HepG2 (cell line): ENCODE results near the gene NFE2L2. TPM values are rescaled to one million over a fixed set of nuclear protein-coding genes. Genes with fewer than 3 reads are reported as not detected.

Experiments used
- ATAC-seq: fragments of 200-7000 bp; cut with Tn5 transposase; 3 replicates; pipeline ENCODE4 v1.9.1; 2020; ENCODE audit warnings: mild to moderate bottlenecking, moderate library complexity
- BruUV-seq: library from RNA; stranded (reverse); fragments of 400-500 nt; replicated peaks from 2 replicates; lab custom pipeline; 2021; lab: Mats Ljungman, UMichigan
- CTCF ChIA-PET: fragments of 300-600 bp; formaldehyde crosslinking; extraction: SDS; loops from one replicate; lab custom pipeline; 2021; ENCODE audit warnings: low total read pairs, inconsistent platforms, low intra/inter-chr PET ratio; lab: Yijun Ruan, JAX
- POLR2A ChIA-PET: fragments of 350-600 bp; sonication (Branson Sonifier 250); formaldehyde crosslinking; loops from one replicate; lab custom pipeline; 2020; ENCODE audit warnings: antibody characterized with exemption, inconsistent platforms; lab: Yijun Ruan, JAX
- DNase-seq: peaks from one replicate; pipeline ENCODE4 v3.0.0-alpha.2; 2015; ENCODE audit warnings: low spot score
- FAIRE-seq: peaks from 3 replicates; lab custom pipeline; 2011; peaks lifted over from hg19 to GRCh38; lab: Jason Lieb, UNC
- H2AFZ ChIP-seq: one replicate; pipeline ENCODE4 v1.6.1; 2011; ENCODE audit warnings: low read length, inconsistent platforms
- H3K27ac ChIP-seq: fragments of 300-600 bp; 3 replicates; pipeline ENCODE4 v1.8.0; 2011; ENCODE audit warnings: mixed run types, mild to moderate bottlenecking, mixed read lengths, low read length, inconsistent platforms; ENCODE audit not compliant: insufficient read depth; ENCODE audit errors: extremely low read length
- H3K27me3 ChIP-seq, 2 experiments: fragments of 200-600 bp in 1 of 2; 2 replicates in 1 of 2; 3 replicates in 1 of 2; pipeline versions ENCODE4 v1.6.0 to v1.8.0; 2011; ENCODE audit warnings: low read length in 2 of 2, mild to moderate bottlenecking in 2 of 2, moderate library complexity in 2 of 2, inconsistent platforms in 1 of 2; ENCODE audit not compliant: insufficient read depth in 2 of 2, control insufficient read depth in 1 of 2
- H3K36me3 ChIP-seq, 2 experiments: fragments of 200-600 bp in 1 of 2; replicated peaks in 1 of 2; 2 replicates in 1 of 2; 3 replicates in 1 of 2; pipeline versions ENCODE4 v1.5.1 to v1.8.0; 2011; ENCODE audit warnings: low read length in 2 of 2, inconsistent platforms in 1 of 2; ENCODE audit not compliant: insufficient read depth in 2 of 2, control insufficient read depth in 1 of 2
- H3K4me1 ChIP-seq: 2 replicates; pipeline ENCODE4 v1.5.1; 2012; ENCODE audit warnings: low read length, inconsistent platforms; ENCODE audit not compliant: insufficient read depth
- H3K4me2 ChIP-seq: 2 replicates; pipeline ENCODE4 v1.6.0; 2011; ENCODE audit warnings: low read depth, low read length, inconsistent platforms
- H3K4me3 ChIP-seq, 3 experiments: fragments of 200-600 bp in 1 of 3; sonication (generic), shearing (Covaris generic) in 1 of 3; replicated peaks in 1 of 3; 2 replicates each; pipeline ENCODE4 v1.5.1; 2011 to 2016; ENCODE audit warnings: low read length in 3 of 3, inconsistent platforms in 2 of 3, low read depth in 2 of 3, mild to moderate bottlenecking in 2 of 3, control low read depth in 1 of 3, mixed read lengths in 1 of 3; ENCODE audit not compliant: insufficient read depth in 1 of 3
- H3K79me2 ChIP-seq: one replicate; pipeline ENCODE4 v1.6.1; 2011; ENCODE audit warnings: low read length, inconsistent platforms; ENCODE audit not compliant: insufficient read depth
- H3K9ac ChIP-seq: 2 replicates; pipeline ENCODE4 v1.6.0; 2011; ENCODE audit warnings: mild to moderate bottlenecking, low read depth, low read length, inconsistent platforms; ENCODE audit not compliant: insufficient read depth
- H3K9me3 ChIP-seq: 2 replicates; pipeline ENCODE4 v1.5.1; 2012; ENCODE audit warnings: mild to moderate bottlenecking, low read length
- H4K20me1 ChIP-seq: 2 replicates; pipeline ENCODE4 v1.6.0; 2011; ENCODE audit warnings: inconsistent platforms, mild to moderate bottlenecking, low read length, moderate library complexity; ENCODE audit not compliant: insufficient read depth
- ARID4A ChIP-seq: sonication (generic); formaldehyde crosslinking; IDR thresholded peaks from 2 replicates; pipeline ENCODE4 v1.5.0; 2020; ENCODE audit warnings: mild to moderate bottlenecking, missing genetic modification reagents, borderline replicate concordance
- ATF7 ChIP-seq, 2 experiments: fragments of 450-650 bp in 1 of 2; sonication (generic) in 1 of 2; formaldehyde crosslinking in 1 of 2; IDR thresholded peaks; 2 replicates each; pipeline versions ENCODE4 v1.4.0 to v1.6.1; 2016 to 2020; ENCODE audit warnings: antibody characterized with exemption in 1 of 2, mild to moderate bottlenecking in 1 of 2, missing genetic modification reagents in 1 of 2
- CC2D1A ChIP-seq: sonication (generic); formaldehyde crosslinking; IDR thresholded peaks from 2 replicates; pipeline ENCODE4 v1.8.1; 2023; ENCODE audit warnings: mild to moderate bottlenecking, missing genetic modification reagents
- DR1 ChIP-seq: sonication (generic); formaldehyde crosslinking; IDR thresholded peaks from 2 replicates; pipeline ENCODE4 v1.8.0; 2021; ENCODE audit warnings: mild to moderate bottlenecking, missing genetic modification reagents, inconsistent platforms
- HDAC1 ChIP-seq: sonication (generic); formaldehyde crosslinking; IDR thresholded peaks from 2 replicates; pipeline ENCODE4 v1.5.1; 2020; ENCODE audit warnings: mild to moderate bottlenecking, missing genetic modification reagents
- HNF4A ChIP-seq: sonication (generic); formaldehyde crosslinking; IDR thresholded peaks from 2 replicates; pipeline ENCODE4 v1.4.0; 2020; ENCODE audit warnings: missing genetic modification reagents
- KDM6A ChIP-seq: IDR thresholded peaks from 2 replicates; pipeline ENCODE4 v1.6.1; 2016; ENCODE audit warnings: low read depth
- MBNL3 ChIP-seq: fragments of 250-450 bp; sonication (Bioruptor Pico); conservative IDR thresholded peaks from 2 replicates; pipeline ENCODE4 v1.8.0; 2022; ENCODE audit warnings: mild to moderate bottlenecking, inconsistent platforms
- NR2F1 ChIP-seq, 2 experiments: fragments of 450-650 bp in 1 of 2; formaldehyde crosslinking in 1 of 2; IDR thresholded peaks; 2 replicates each; pipeline versions ENCODE4 v1.5.0 to v1.6.1; 2016 to 2020; ENCODE audit warnings: mild to moderate bottlenecking in 1 of 2, missing compliant biosample characterization in 1 of 2, missing genetic modification reagents in 1 of 2, moderate library complexity in 1 of 2
- SIN3A ChIP-seq: IDR thresholded peaks from 2 replicates; pipeline ENCODE4 v1.6.1; 2011; ENCODE audit warnings: low read depth, mild to moderate bottlenecking, control low read depth, low read length, borderline replicate concordance
- TEAD3 ChIP-seq: optimal IDR thresholded peaks from 2 replicates; pipeline ENCODE3; 2016; ENCODE audit warnings: borderline replicate concordance
- ZNF121 ChIP-seq: sonication (generic); formaldehyde crosslinking; IDR thresholded peaks from 2 replicates; pipeline ENCODE4 v1.5.0; 2020; ENCODE audit warnings: mild to moderate bottlenecking, missing genetic modification reagents
- ZNF160 ChIP-seq: sonication (generic); formaldehyde crosslinking; IDR thresholded peaks from 2 replicates; pipeline ENCODE4 v1.8.0; 2022; ENCODE audit warnings: mild to moderate bottlenecking, inconsistent platforms, missing genetic modification reagents
- ZNF282 ChIP-seq: fragments of 450-650 bp; IDR thresholded peaks from 2 replicates; pipeline ENCODE4 v1.6.1; 2018; ENCODE audit not compliant: partially characterized antibody
- ZNF749 ChIP-seq: sonication (generic); formaldehyde crosslinking; IDR thresholded peaks from 2 replicates; pipeline ENCODE4 v1.8.0; 2022; ENCODE audit warnings: mild to moderate bottlenecking, missing genetic modification reagents, moderate library complexity, borderline replicate concordance
- WGBS: methylation state at CpG from one replicate; pipeline ENCODE4 v1.1.6; 2017; ENCODE audit warnings: low lambda C conversion rate; 5-methylcytosine and 5-hydroxymethylcytosine counted together
- in situ Hi-C: cut with HindIII; loops from 2 replicates; pipeline ENCODE4 v1.10.0; 2017; ENCODE audit warnings: low pct_unique_long_range_greater_than_20kb; ENCODE audit not compliant: extremely low pct_ligation_motif_present
- intact Hi-C: fragments of 100-400 bp; cut with micrococcal nuclease; formaldehyde crosslinking; loops from one replicate; pipeline ENCODE4 v1.10.0; 2022; ENCODE audit not compliant: unreplicated experiment
- polyA plus RNA-seq, 8 experiments: library from polyadenylated mRNA; depleted of rRNA in 3 of 8; stranded (reverse) in 7 of 8; unstranded in 1 of 8; fragments of >200 nt; fragmentation: Illumina TruSeq in 4 of 8; extraction: Trizol in 4 of 8; gene quantifications; 2 replicates each; pipeline versions ENCODE4 v1.2.1 to v1.2.3, GENCODE V29; 2011 to 2016; ENCODE audit warnings: low read depth in 4 of 8, missing spikeins in 1 of 8, mixed read lengths in 1 of 8; ENCODE audit not compliant: insufficient read depth in 1 of 8
- total RNA-seq, 5 experiments: library from RNA; depleted of rRNA; stranded (reverse); fragments of >200 nt; fragmentation: Illumina TruSeq; extraction: Trizol; gene quantifications; 2 replicates each; pipeline ENCODE4 v1.2.3, GENCODE V29; 2016; ENCODE audit warnings: low read depth in 1 of 5
- TF ChIP-seq, protein P1 (sequence below): sonication (generic); formaldehyde crosslinking; IDR thresholded peaks from 2 replicates; pipeline ENCODE4 v1.4.0; 2020; ENCODE audit warnings: missing genetic modification reagents, low read depth, mild to moderate bottlenecking, borderline replicate concordance

NFE2L2 gene
- total and polyA plus RNA-seq, 2 of the 13 experiments (the other 11 are each of a cell fraction or from before 2014, with no cell fraction given), result 84.6 to 215 TPM

DNA sequence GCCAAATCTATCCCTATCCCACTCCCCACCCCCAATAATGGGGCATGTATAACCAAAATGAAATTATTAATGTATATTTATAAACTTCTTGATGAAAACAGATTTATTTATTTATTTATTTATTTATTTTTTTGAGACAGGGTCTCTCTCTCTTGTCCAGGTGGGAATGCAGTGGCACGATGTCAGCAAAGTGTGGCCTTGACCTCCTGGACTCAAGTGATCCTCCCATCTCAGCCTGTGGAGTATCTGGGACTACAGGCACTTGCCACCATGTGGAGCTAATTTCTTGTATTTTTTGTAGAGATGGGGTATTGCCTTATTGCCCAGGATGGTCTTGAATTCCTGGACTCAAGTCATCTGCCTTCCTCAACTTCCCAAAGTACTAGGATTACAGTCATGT is 79.9 kb downstream of the NFE2L2 start:
- Histone ChIP-seq H3K4me1 (peaks cover 80% of the 10 kb centered on the region), H3K4me3 (no peak overlapping the region), H3K79me2 (no peaks in the 10 kb centered on the region), H2AFZ (no peak overlapping the region), H3K4me2 (peak overlapping the region; percentile 25; the same call in 1 of the 2 replicates), H3K36me3 (no peaks in the 10 kb centered on the region), H3K9ac (no peak overlapping the region), H4K20me1 (no peaks in the 10 kb centered on the region), H3K27me3 (no peaks in the 10 kb centered on the region), H3K9me3 (no peaks in the 10 kb centered on the region), H3K27ac (no peak overlapping the region)
- CTCF ChIA-PET, result no interaction called here
- DNase-seq (no peak), ATAC-seq (no peak), FAIRE-seq (no peak)
- in situ Hi-C loops, result no loop called here
- POLR2A ChIA-PET, result interaction anchor here (0.6 to 3.2 kb wide), 7 partner anchors 9 to 147 kb away, joined by 3 to 22 read pairs (median 4); partner anchors contain the start of genes HNRNPA3 and NFE2L2
- intact Hi-C loops, result no loop called here
- no TSS peak for BruUV-seq
- WGBS, result 13% methylated on average over 1 of the region's 1 CpG
- TF ChIP-seq HNF4A (peak; percentile 53; the same call in 1 of the 2 replicates), ZNF121 (CRISPR knock-in tag) (0 out of 2 replicates have a peak, but pooled peaks have one; percentile 51), ZNF160 (CRISPR knock-in tag) (no peak), SIN3A (no peak), ZNF749 (CRISPR knock-in tag) (no peak), DR1 (CRISPR knock-in tag) (no peak), MBNL3 (CRISPR knock-in tag) (no peak), TEAD3 (CRISPR knock-in tag) (peak; percentile 19), KDM6A (CRISPR knock-in tag) (no peak), HDAC1 (CRISPR knock-in tag) (no peak), ATF7 (IDR thresholded peaks at IDR 0.05) (no peak), ATF7 (CRISPR knock-in tag; IDR thresholded peaks at IDR 0.05) (no peak), NR2F1 (CRISPR knock-in tag; IDR thresholded peaks at IDR 0.05) (0 out of 4 replicates have a peak, but pooled peaks of 1 of the 2 experiments have one; percentile 27), CC2D1A (CRISPR knock-in tag) (no peak), ARID4A (CRISPR knock-in tag) (no peak), ZNF282 (no peak)
- TF ChIP-seq, protein P1, sequence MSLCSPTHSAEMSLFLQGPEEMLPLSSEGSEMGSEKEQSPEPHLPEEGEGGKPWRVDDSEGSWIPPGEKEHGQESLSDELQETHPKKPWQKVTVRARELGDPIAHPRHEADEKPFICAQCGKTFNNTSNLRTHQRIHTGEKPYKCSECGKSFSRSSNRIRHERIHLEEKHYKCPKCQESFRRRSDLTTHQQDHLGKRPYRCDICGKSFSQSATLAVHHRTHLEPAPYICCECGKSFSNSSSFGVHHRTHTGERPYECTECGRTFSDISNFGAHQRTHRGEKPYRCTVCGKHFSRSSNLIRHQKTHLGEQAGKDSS (CRISPR knock-in tag), result no peak
